Sigmoid colon (tissue), 7 donors: ENCODE measurements around the gene ELMO1. TPM values are rescaled to one million over a fixed set of nuclear protein-coding genes. Genes with fewer than 3 reads are reported as not detected.

Source experiments
- DNase-seq: peaks from one replicate; pipeline ENCODE4 v3.0.0-alpha.2; 2019
- H3K27ac ChIP-seq, 4 donors: fragments of 200-600 bp; sonication (generic); one replicate each; pipeline ENCODE4 v1.5.1; 2016 to 2019; ENCODE audit warnings: mild to moderate bottlenecking in 1 of 4
- H3K27me3 ChIP-seq, 3 donors: fragments of 200-600 bp; sonication (generic); one replicate each; pipeline ENCODE4 v1.5.1; 2019; ENCODE audit warnings: mild to moderate bottlenecking in 1 of 3
- H3K36me3 ChIP-seq, 4 donors: fragments of 200-600 bp; sonication (generic); one replicate each; pipeline ENCODE4 v1.5.1; 2016 to 2019
- H3K4me1 ChIP-seq, 4 donors: fragments of 200-600 bp; sonication (generic); one replicate each; pipeline ENCODE4 v1.5.1; 2017 to 2019
- H3K4me3 ChIP-seq, 4 donors: fragments of 200-600 bp; sonication (generic); one replicate each; pipeline ENCODE4 v1.5.1; 2017 to 2019; ENCODE audit warnings: mild to moderate bottlenecking in 2 of 4, moderate library complexity in 1 of 4
- H3K9me3 ChIP-seq, 4 donors: fragments of 200-600 bp in 3 of 4; sonication (generic) in 3 of 4; one replicate each; pipeline versions ENCODE4 v1.5.1 to v1.6.1; 2013 to 2019
- EP300 ChIP-seq, 4 donors: sonication (generic); formaldehyde crosslinking; IDR thresholded peaks; one replicate each; pipeline ENCODE4 v1.6.1; 2017; ENCODE audit warnings: antibody characterized with exemption in 4 of 4
- POLR2A ChIP-seq, 2 donors: fragments of 450-650 bp; IDR thresholded peaks; one replicate each; pipeline ENCODE4 v1.6.1; 2016; ENCODE audit warnings: antibody characterized with exemption in 2 of 2, mild to moderate bottlenecking in 2 of 2, moderate library complexity in 2 of 2
- POLR2AphosphoS5 ChIP-seq, 4 donors: sonication (generic); formaldehyde crosslinking; IDR thresholded peaks; one replicate each; pipeline ENCODE4 v1.6.1; 2017; ENCODE audit warnings: antibody characterized with exemption in 4 of 4
- WGBS, 2 donors: extraction: QIAGEN DNeasy Blood & Tissue Kit; methylation state at CpG; one replicate each; pipeline ENCODE4 v1.1.7; 2013; 5-methylcytosine and 5-hydroxymethylcytosine counted together
- intact Hi-C: fragments of 100-400 bp; cut with DNase I; formaldehyde crosslinking; loops from one replicate; pipeline ENCODE4 v1.15.1; 2023
- polyA plus RNA-seq, 3 donors: library from polyadenylated mRNA; stranded (reverse); fragments of 200-250 nt; gene quantifications; one replicate each; pipeline ENCODE4 v1.2.3, GENCODE V29; 2013
- total RNA-seq, 4 donors: library from RNA; depleted of rRNA; stranded (reverse); fragments of >200 nt; gene quantifications; one replicate each; pipeline ENCODE4 v1.1.0, GENCODE V29; 2016
- TF ChIP-seq, protein P1 (sequence below), 4 experiments: fragments of 450-650 bp in 3 of 4; fragments of 200-600 bp in 1 of 4; IDR thresholded peaks; one replicate each; pipeline ENCODE4 v1.5.1; 2016 to 2019; ENCODE audit warnings: antibody characterized with exemption in 4 of 4, mild to moderate bottlenecking in 3 of 4, moderate library complexity in 2 of 4
- donor health status: healthy with polysubstance abuse.
- donor health status: Bipolar disorder and iron deficiency.
- donor health status: healthy.

ELMO1 gene
- total and polyA plus RNA-seq, 7 donors: 2.3 to 63.1 (median 33.9) TPM

DNA sequence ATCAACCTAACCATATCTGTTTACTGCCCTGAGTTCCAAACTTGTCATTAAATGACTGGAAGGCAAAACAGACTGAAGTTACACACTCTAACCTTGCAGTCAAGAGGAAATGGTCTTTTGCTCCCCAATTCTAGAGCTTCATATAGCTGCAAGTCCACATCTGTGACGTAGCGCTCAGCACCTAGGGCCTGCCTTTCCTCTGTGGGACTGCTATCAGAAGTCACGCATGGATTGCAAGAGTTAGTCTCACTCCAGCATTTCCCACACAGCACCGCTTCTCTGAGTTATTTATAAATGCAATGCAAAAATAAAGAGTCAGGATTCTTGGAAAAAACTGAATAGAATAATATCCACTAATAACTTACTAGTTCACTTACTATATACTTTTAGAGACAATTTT is 96.9 kb downstream of the ELMO1 start:
- H3K27ac ChIP-seq: no peak overlapping the region
- DNase-seq: no peak
- TF ChIP-seq, protein P1, sequence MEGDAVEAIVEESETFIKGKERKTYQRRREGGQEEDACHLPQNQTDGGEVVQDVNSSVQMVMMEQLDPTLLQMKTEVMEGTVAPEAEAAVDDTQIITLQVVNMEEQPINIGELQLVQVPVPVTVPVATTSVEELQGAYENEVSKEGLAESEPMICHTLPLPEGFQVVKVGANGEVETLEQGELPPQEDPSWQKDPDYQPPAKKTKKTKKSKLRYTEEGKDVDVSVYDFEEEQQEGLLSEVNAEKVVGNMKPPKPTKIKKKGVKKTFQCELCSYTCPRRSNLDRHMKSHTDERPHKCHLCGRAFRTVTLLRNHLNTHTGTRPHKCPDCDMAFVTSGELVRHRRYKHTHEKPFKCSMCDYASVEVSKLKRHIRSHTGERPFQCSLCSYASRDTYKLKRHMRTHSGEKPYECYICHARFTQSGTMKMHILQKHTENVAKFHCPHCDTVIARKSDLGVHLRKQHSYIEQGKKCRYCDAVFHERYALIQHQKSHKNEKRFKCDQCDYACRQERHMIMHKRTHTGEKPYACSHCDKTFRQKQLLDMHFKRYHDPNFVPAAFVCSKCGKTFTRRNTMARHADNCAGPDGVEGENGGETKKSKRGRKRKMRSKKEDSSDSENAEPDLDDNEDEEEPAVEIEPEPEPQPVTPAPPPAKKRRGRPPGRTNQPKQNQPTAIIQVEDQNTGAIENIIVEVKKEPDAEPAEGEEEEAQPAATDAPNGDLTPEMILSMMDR (IDR thresholded peaks at IDR 0.05): no peak
- no peak for TF ChIP-seq POLR2AphosphoS5 (IDR thresholded peaks at IDR 0.05)
- TF ChIP-seq EP300 (IDR thresholded peaks at IDR 0.05): no peak
- TF ChIP-seq POLR2A (IDR thresholded peaks at IDR 0.05): no peak
- 93 to 95% methylated on average over 4 of the region's 4 CpGs for WGBS, 2 donors
- no peaks in the 10 kb centered on the region for H3K27me3 ChIP-seq
- H3K4me1 ChIP-seq: peaks cover 0 to 13% (median 6%) of the 10 kb centered on the region in 4 donors
- no peaks in the 10 kb centered on the region for H3K36me3 ChIP-seq
- H3K4me3 ChIP-seq: no peak overlapping the region
- intact Hi-C loops: no loop called here
- no peaks in the 10 kb centered on the region for H3K9me3 ChIP-seq

DNA sequence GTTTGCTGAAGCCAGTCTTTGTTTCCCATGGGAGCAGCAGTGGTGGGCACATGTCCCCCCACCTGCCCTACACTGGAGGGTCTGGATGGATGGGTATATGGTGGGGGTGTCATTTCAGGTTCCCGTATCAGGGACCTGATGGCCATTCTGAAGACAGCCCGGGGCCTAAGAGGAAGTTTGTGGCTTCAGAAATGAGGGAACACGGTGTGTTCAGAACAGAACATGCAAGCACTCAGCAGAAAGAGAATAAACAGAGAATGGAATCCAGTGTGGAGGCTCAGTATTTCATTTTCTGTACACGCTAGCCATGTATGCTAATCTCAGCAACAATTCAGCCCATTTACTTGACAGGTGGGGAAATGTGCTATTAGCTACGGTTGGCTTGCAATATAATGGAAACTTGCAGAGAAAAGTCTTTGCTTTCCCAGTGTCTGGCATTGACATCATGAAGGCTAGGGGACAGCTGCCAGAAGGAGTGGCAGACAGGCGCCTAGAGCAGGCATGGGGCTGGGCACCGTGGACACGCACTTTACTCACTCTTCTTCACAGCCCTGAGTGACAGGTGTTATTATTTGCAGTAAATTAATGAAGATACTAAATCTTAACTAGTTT is 98.6 kb downstream of the ELMO1 start:
- no peaks in the 10 kb centered on the region for H3K9me3 ChIP-seq
- no peaks in the 10 kb centered on the region for H3K27me3 ChIP-seq
- no peaks in the 10 kb centered on the region for H3K36me3 ChIP-seq
- no peak overlapping the region for H3K4me3 ChIP-seq
- H3K4me1 ChIP-seq: peaks cover 0 to 8% (median 4%) of the 10 kb centered on the region in 4 donors
- TF ChIP-seq POLR2AphosphoS5 (IDR thresholded peaks at IDR 0.05): no peak
- TF ChIP-seq POLR2A (IDR thresholded peaks at IDR 0.05): no peak
- TF ChIP-seq, protein P1 (IDR thresholded peaks at IDR 0.05): no peak
- TF ChIP-seq EP300 (IDR thresholded peaks at IDR 0.05): no peak
- WGBS, 2 donors: 71 to 85% methylated on average over 8 of the region's 8 CpGs
- intact Hi-C loops: no loop called here
- no peak overlapping the region for H3K27ac ChIP-seq
- no peak for DNase-seq

DNA sequence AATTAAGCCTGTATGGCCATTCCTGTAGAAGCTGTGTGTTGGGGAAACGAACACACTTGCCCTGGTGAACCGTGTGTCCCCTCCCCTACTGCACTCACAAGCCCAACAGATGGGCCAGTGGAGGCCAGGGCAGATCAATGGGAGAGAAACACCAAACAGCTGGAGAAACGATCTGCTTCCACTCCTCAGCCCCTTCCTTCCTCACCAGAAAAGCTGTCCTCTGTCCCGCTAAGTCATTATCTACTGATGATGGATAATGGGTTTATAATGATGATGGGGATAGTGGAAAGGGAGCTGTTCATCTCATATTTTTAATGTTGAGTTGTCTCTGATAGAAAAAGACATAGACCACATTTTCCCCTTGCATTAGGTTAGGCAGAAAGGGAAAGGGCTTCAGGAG is 99.7 kb downstream of the ELMO1 start:
- no peaks in the 10 kb centered on the region for H3K27me3 ChIP-seq
- H3K4me1 ChIP-seq: peaks cover 0 to 3% (median under 1%) of the 10 kb centered on the region in 4 donors
- H3K4me3 ChIP-seq: no peak overlapping the region
- H3K27ac ChIP-seq: no peak overlapping the region
- WGBS, 2 donors: 66 to 68% methylated on average over 4 of the region's 4 CpGs
- intact Hi-C loops: no loop called here
- no peaks in the 10 kb centered on the region for H3K9me3 ChIP-seq
- TF ChIP-seq POLR2A (IDR thresholded peaks at IDR 0.05) (no peak), POLR2AphosphoS5 (IDR thresholded peaks at IDR 0.05) (no peak), EP300 (IDR thresholded peaks at IDR 0.05) (no peak)
- TF ChIP-seq, protein P1 (IDR thresholded peaks at IDR 0.05): no peak
- DNase-seq: no peak
- H3K36me3 ChIP-seq: no peaks in the 10 kb centered on the region

DNA sequence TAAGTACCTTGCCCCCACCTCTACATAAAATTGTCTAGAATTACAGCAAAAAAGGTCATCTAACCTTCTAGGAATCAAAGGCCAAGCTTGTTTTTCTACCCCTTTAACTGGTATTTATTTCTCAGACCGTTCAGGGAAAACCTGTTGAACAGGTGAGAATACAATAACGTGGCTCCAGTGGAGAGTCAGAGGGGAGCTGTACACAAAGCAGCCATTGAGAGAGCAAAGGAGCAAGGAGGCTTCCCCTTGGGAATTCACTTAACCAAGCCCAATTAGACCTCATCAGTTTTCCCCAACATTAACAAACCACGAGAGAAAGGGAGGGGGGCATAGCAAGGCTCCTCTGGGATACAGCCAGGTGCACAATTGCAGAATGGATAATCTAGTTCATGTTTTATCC is 101.9 kb downstream of the ELMO1 start:
- intact Hi-C loops: no loop called here
- H3K9me3 ChIP-seq: no peaks in the 10 kb centered on the region
- H3K4me3 ChIP-seq: no peak overlapping the region
- no peaks in the 10 kb centered on the region for H3K4me1 ChIP-seq
- WGBS, 2 donors: 21 to 62% methylated on average over 3 of the region's 3 CpGs
- TF ChIP-seq EP300 (IDR thresholded peaks at IDR 0.05) (no peak), POLR2AphosphoS5 (IDR thresholded peaks at IDR 0.05) (no peak)
- TF ChIP-seq, protein P1 (IDR thresholded peaks at IDR 0.05): no peak
- no peaks in the 10 kb centered on the region for H3K27me3 ChIP-seq
- H3K36me3 ChIP-seq: no peaks in the 10 kb centered on the region
- no peak for DNase-seq
- H3K27ac ChIP-seq: no peak overlapping the region
